ENCODE data around the gene OSBPL5.
A peak's percentile ranks its signal among the peaks of the same experiment; 100 is the strongest.
"Not testable (repeated sequence)": the region's sequence is repeated elsewhere in the genome, so short reads cannot be mapped to it uniquely, and the experiment has no call there.

OSBPL5 gene

GRCh38 chr11:3069425-3069824 is 95.7 kb downstream of the OSBPL5 start:
- no peak for DNase-seq (ENCODE audit: insufficient read length, low spot score)
- no peak for TF ChIP-seq CTCF (IDR thresholded peaks at IDR 0.05; ENCODE audit: insufficient read depth, missing control alignments)
- no peak for FAIRE-seq

GRCh38 chr11:3066308-3066707 is 98.8 kb downstream of the OSBPL5 start:
- not testable (repeated sequence) for FAIRE-seq; DNase-seq (ENCODE audit: insufficient read length, low spot score)

GRCh38 chr11:3064709-3065108 is 100.4 kb downstream of the OSBPL5 start:
- not testable (repeated sequence) for DNase-seq (ENCODE audit: insufficient read length, low spot score); FAIRE-seq

- DNase-seq (ENCODE audit: insufficient read length, low spot score); FAIRE-seq: not testable (repeated sequence)
Measured at GRCh38 chr11:3063876-3064275, 101.2 kb downstream of the OSBPL5 start.

- not testable (repeated sequence) for DNase-seq (ENCODE audit: insufficient read length, low spot score); FAIRE-seq
Measured at GRCh38 chr11:3063432-3063831, 101.7 kb downstream of the OSBPL5 start.

- no peak for FAIRE-seq
- DNase-seq (ENCODE audit: insufficient read length, low spot score) = no peak
- no peak for TF ChIP-seq CTCF (IDR thresholded peaks at IDR 0.05; ENCODE audit: insufficient read depth, missing control alignments)
Measured at GRCh38 chr11:3060436-3061025, 104.6 kb downstream of the OSBPL5 start.

- DNase-seq (ENCODE audit: insufficient read length, low spot score) (no peak), FAIRE-seq (no peak)
- TF ChIP-seq CTCF (IDR thresholded peaks at IDR 0.05; ENCODE audit: insufficient read depth, missing control alignments) = no peak
Measured at GRCh38 chr11:3058753-3059664, 106.1 kb downstream of the OSBPL5 start.

GRCh38 chr11:3057069-3057963 is 107.8 kb downstream of the OSBPL5 start, which contains the start of gene CARS1:
TSS of gene CARS1 (minus strand) at chr11:3057423. CDS start at chr11:3057367, 56 bp downstream.
- DNase-seq (ENCODE audit: insufficient read length, low spot score) (peak; percentile 61), FAIRE-seq (no peak)
- no peak for TF ChIP-seq CTCF (IDR thresholded peaks at IDR 0.05; ENCODE audit: insufficient read depth, missing control alignments)

Measured in D721Med (cell line).